Neural cell (in vitro differentiated cells): ENCODE results near the gene CST9. TPM values are rescaled to one million over a fixed set of nuclear protein-coding genes. Genes with fewer than 3 reads are reported as not detected.

ENCODE experiments used
- H2AFZ ChIP-seq: fragments of 200-600, 300-800 bp; sonication (generic), shearing (Covaris generic); 2 replicates; pipeline ENCODE4 v1.6.0; 2014; ENCODE audit warnings: low read depth, mild to moderate bottlenecking, antibody characterized with exemption, low read length, moderate library complexity
- H3F3A ChIP-seq: fragments of 200-600 bp; shearing (Covaris generic); 2 replicates; pipeline ENCODE4 v1.6.1; 2016; ENCODE audit warnings: mild to moderate bottlenecking, moderate library complexity, mixed read lengths, antibody characterized with exemption, low read length; ENCODE audit not compliant: insufficient read depth, poor library complexity, severe bottlenecking
- H3K27ac ChIP-seq: fragments of 200-600, 300-800 bp; sonication (generic), shearing (Covaris generic); 2 replicates; pipeline ENCODE4 v1.5.1; 2014; ENCODE audit warnings: mild to moderate bottlenecking, low read length, moderate library complexity
- H3K27me3 ChIP-seq: fragments of 300-800, 200-600 bp; sonication (generic), shearing (Covaris generic); 2 replicates; pipeline ENCODE4 v1.6.0; 2014; ENCODE audit warnings: mild to moderate bottlenecking, low read depth, low read length, moderate library complexity; ENCODE audit not compliant: insufficient read depth
- H3K36me3 ChIP-seq: fragments of 300-800, 200-600 bp; sonication (generic), shearing (Covaris generic); 2 replicates; pipeline ENCODE4 v1.5.1; 2014; ENCODE audit warnings: mild to moderate bottlenecking, antibody characterized with exemption, low read length, moderate library complexity; ENCODE audit not compliant: insufficient read depth
- H3K4me2 ChIP-seq: fragments of 300-800, 200-600 bp; sonication (generic), shearing (Covaris generic); 2 replicates; pipeline ENCODE4 v1.6.0; 2014; ENCODE audit warnings: mild to moderate bottlenecking, low read length
- H3K4me3 ChIP-seq: fragments of 300-800, 200-600 bp; sonication (generic), shearing (Covaris generic); 2 replicates; pipeline ENCODE4 v1.5.1; 2014; ENCODE audit warnings: mild to moderate bottlenecking, low read length, moderate library complexity
- H3K79me2 ChIP-seq: fragments of 200-600 bp; shearing (Covaris generic); replicated peaks from 2 replicates; pipeline ENCODE4 v1.6.0; 2014; ENCODE audit warnings: mild to moderate bottlenecking, low read length, moderate library complexity; ENCODE audit not compliant: insufficient read depth
- H3K9ac ChIP-seq: fragments of 300-800, 200-600 bp; sonication (generic), shearing (Covaris generic); 2 replicates; pipeline ENCODE4 v1.6.1; 2016; ENCODE audit warnings: mild to moderate bottlenecking, low read length, mixed read lengths
- H3K9me2 ChIP-seq: fragments of 200-600 bp; shearing (Covaris generic); 2 replicates; pipeline ENCODE4 v1.6.1; 2016; ENCODE audit warnings: mild to moderate bottlenecking, low read length, mixed read lengths; ENCODE audit not compliant: insufficient read depth
- H3K9me3 ChIP-seq: fragments of 200-600, 300-800 bp; sonication (generic), shearing (Covaris generic); 2 replicates; pipeline ENCODE4 v1.6.1; 2016; ENCODE audit warnings: mild to moderate bottlenecking, mixed run types, low read length, moderate library complexity, mixed read lengths
- H4K20me1 ChIP-seq: fragments of 200-600 bp; shearing (Covaris generic); 2 replicates; pipeline ENCODE4 v1.6.1; 2016; ENCODE audit warnings: mild to moderate bottlenecking, mixed run types; ENCODE audit not compliant: insufficient read depth
- EP300 ChIP-seq: fragments of 450-650 bp; conservative IDR thresholded peaks from 2 replicates; pipeline ENCODE4 v1.6.1; 2014; ENCODE audit warnings: antibody characterized with exemption, mild to moderate bottlenecking, moderate library complexity; ENCODE audit not compliant: poor library complexity, severe bottlenecking
- EZH2 ChIP-seq: fragments of 200-600, 300-800 bp; shearing (Covaris generic), sonication (generic); IDR thresholded peaks from 2 replicates; pipeline ENCODE4 v1.6.1; 2014; ENCODE audit warnings: antibody characterized with exemption, low read length, borderline replicate concordance, mild to moderate bottlenecking; ENCODE audit not compliant: insufficient read depth, poor library complexity, severe bottlenecking
- MXI1 ChIP-seq: fragments of 450-650 bp; conservative IDR thresholded peaks from 2 replicates; pipeline ENCODE4 v1.6.1; 2014; ENCODE audit warnings: antibody characterized with exemption, mild to moderate bottlenecking; ENCODE audit not compliant: poor library complexity, severe bottlenecking
- POLR2AphosphoS5 ChIP-seq: IDR thresholded peaks from 2 replicates; pipeline ENCODE4 v1.6.1; 2012
- RAD21 ChIP-seq: fragments of 450-650 bp; conservative IDR thresholded peaks from 2 replicates; pipeline ENCODE4 v1.6.1; 2014; ENCODE audit warnings: antibody characterized with exemption, mild to moderate bottlenecking, moderate library complexity
- SMC3 ChIP-seq: fragments of 450-650 bp; conservative IDR thresholded peaks from 2 replicates; pipeline ENCODE4 v1.6.1; 2014; ENCODE audit warnings: antibody characterized with exemption, mild to moderate bottlenecking, moderate library complexity; ENCODE audit not compliant: poor library complexity
- TAF1 ChIP-seq: IDR thresholded peaks from 2 replicates; pipeline ENCODE4 v1.6.1; 2012; ENCODE audit warnings: low read depth
- polyA plus RNA-seq: library from polyadenylated mRNA; depleted of rRNA; stranded (reverse); fragments of >200 nt; gene quantifications from 2 replicates; pipeline ENCODE4 v1.2.3, GENCODE V29; 2014
- TF ChIP-seq, protein P1 (sequence below): IDR thresholded peaks from 2 replicates; pipeline ENCODE4 v1.6.1; 2012; ENCODE audit warnings: borderline replicate concordance
- TF ChIP-seq, protein P2 (sequence below): fragments of 450-650 bp; IDR thresholded peaks from 2 replicates; pipeline ENCODE4 v1.5.1; 2014; ENCODE audit warnings: antibody characterized with exemption, mild to moderate bottlenecking, moderate library complexity; ENCODE audit not compliant: poor library complexity, severe bottlenecking

CST9 gene
- polyA plus RNA-seq, 1 donor from 2014 or later, result not detected

DNA sequence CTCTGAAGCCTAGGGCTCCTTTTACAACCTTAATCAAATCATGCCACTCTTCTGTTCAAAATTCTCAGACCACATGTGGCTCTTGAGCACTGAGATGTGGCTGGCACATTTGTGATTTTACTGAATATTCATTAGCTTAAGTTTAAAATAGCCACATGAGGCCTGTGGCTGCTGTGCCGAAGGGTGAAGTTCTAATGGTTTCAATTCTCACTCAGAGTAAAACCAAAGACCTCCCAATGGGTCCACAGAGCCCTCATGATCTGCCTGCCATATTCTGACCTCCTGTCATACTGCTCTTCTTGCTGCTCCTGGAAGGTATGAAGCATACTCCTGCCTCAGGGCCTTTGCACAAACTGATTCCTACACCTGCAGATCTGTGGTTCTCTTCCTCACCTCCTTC, 39.9 kb upstream of the CST9 start:
- Histone ChIP-seq H3K79me2 (no peaks in the 10 kb centered on the region), H3K27me3 (no peaks in the 10 kb centered on the region), H3K27ac (no peak overlapping the region), H4K20me1 (no peaks in the 10 kb centered on the region), H3K36me3 (no peaks in the 10 kb centered on the region), H3K9me2 (no peaks in the 10 kb centered on the region), H3K9ac (no peak overlapping the region), H3K4me2 (no peak overlapping the region), H3F3A (no peaks in the 10 kb centered on the region), H3K9me3 (no peaks in the 10 kb centered on the region), H2AFZ (no peak overlapping the region), H3K4me3 (no peak overlapping the region)
- TF ChIP-seq SMC3 (no peak), EP300 (no peak), TAF1 (no peak), MXI1 (no peak), POLR2AphosphoS5 (no peak), EZH2 (no peak), RAD21 (no peak)
- TF ChIP-seq, protein P1, sequence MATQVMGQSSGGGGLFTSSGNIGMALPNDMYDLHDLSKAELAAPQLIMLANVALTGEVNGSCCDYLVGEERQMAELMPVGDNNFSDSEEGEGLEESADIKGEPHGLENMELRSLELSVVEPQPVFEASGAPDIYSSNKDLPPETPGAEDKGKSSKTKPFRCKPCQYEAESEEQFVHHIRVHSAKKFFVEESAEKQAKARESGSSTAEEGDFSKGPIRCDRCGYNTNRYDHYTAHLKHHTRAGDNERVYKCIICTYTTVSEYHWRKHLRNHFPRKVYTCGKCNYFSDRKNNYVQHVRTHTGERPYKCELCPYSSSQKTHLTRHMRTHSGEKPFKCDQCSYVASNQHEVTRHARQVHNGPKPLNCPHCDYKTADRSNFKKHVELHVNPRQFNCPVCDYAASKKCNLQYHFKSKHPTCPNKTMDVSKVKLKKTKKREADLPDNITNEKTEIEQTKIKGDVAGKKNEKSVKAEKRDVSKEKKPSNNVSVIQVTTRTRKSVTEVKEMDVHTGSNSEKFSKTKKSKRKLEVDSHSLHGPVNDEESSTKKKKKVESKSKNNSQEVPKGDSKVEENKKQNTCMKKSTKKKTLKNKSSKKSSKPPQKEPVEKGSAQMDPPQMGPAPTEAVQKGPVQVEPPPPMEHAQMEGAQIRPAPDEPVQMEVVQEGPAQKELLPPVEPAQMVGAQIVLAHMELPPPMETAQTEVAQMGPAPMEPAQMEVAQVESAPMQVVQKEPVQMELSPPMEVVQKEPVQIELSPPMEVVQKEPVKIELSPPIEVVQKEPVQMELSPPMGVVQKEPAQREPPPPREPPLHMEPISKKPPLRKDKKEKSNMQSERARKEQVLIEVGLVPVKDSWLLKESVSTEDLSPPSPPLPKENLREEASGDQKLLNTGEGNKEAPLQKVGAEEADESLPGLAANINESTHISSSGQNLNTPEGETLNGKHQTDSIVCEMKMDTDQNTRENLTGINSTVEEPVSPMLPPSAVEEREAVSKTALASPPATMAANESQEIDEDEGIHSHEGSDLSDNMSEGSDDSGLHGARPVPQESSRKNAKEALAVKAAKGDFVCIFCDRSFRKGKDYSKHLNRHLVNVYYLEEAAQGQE, result no peak
- TF ChIP-seq, protein P2, sequence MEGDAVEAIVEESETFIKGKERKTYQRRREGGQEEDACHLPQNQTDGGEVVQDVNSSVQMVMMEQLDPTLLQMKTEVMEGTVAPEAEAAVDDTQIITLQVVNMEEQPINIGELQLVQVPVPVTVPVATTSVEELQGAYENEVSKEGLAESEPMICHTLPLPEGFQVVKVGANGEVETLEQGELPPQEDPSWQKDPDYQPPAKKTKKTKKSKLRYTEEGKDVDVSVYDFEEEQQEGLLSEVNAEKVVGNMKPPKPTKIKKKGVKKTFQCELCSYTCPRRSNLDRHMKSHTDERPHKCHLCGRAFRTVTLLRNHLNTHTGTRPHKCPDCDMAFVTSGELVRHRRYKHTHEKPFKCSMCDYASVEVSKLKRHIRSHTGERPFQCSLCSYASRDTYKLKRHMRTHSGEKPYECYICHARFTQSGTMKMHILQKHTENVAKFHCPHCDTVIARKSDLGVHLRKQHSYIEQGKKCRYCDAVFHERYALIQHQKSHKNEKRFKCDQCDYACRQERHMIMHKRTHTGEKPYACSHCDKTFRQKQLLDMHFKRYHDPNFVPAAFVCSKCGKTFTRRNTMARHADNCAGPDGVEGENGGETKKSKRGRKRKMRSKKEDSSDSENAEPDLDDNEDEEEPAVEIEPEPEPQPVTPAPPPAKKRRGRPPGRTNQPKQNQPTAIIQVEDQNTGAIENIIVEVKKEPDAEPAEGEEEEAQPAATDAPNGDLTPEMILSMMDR, result no peak

DNA sequence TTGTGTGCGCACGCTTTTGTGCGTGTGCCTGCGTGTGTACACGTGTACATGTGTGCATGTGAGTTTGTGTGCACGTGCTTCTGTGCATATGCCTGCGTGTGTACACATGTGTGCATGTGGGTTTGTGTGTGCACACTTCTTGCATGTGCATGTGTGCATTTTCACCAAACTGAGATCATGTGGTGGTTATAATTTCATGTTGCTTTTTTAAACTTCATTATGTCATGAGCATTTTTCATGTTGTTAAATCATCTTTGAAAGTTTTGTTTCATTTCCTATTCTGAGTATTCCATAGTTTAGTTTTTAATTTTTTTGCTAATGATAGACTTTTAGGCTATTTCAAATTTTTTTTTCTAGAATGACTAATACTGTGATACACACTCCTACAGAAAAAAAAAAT, 38.4 kb upstream of the CST9 start:
- H3K4me2 ChIP-seq, result no peak overlapping the region
- H3F3A ChIP-seq, result no peaks in the 10 kb centered on the region
- H3K4me3 ChIP-seq, result no peak overlapping the region
- no peak overlapping the region for H3K9ac ChIP-seq
- no peaks in the 10 kb centered on the region for H3K36me3 ChIP-seq
- no peaks in the 10 kb centered on the region for H3K79me2 ChIP-seq
- no peak overlapping the region for H3K27ac ChIP-seq
- H4K20me1 ChIP-seq, result no peaks in the 10 kb centered on the region
- H3K9me3 ChIP-seq, result no peaks in the 10 kb centered on the region
- H3K27me3 ChIP-seq, result no peaks in the 10 kb centered on the region
- no peak for TF ChIP-seq SMC3
- TF ChIP-seq POLR2AphosphoS5, result no peak
- TF ChIP-seq, protein P1, result no peak
- TF ChIP-seq MXI1, result no peak
- TF ChIP-seq, protein P2, result no peak
- no peak for TF ChIP-seq EP300
- no peaks in the 10 kb centered on the region for H3K9me2 ChIP-seq
- H2AFZ ChIP-seq, result no peak overlapping the region
